HEK293 (cell line): ENCODE results near the gene MTMR11.

Experiments used
- CTCF ChIA-PET: fragments of 350-600 bp; formaldehyde crosslinking; extraction: SDS; loops from one replicate; lab custom pipeline; 2021; ENCODE audit warnings: antibody characterized with exemption; lab: Yijun Ruan, JAX
- POLR2A ChIA-PET: fragments of 300-600 bp; formaldehyde crosslinking; extraction: SDS; loops from one replicate; lab custom pipeline; 2020; ENCODE audit warnings: antibody characterized with exemption, inconsistent platforms; lab: Yijun Ruan, JAX
- H3K27ac ChIP-seq: fragments of 200-500 bp; sonication (Bioruptor generic); 2 replicates; pipeline ENCODE4 v1.5.1; 2014; ENCODE audit warnings: low read depth, low read length, control low read depth, inconsistent platforms; ENCODE audit errors: extremely low read depth
- H3K36me3 ChIP-seq, 2 experiments: fragments of 200-500 bp in 1 of 2; sonication (Bioruptor generic) in 1 of 2; 1 replicate in 1 of 2; 2 replicates in 1 of 2; pipeline ENCODE4 v1.5.1; 2014 to 2017; ENCODE audit warnings: inconsistent platforms in 2 of 2, low read length in 2 of 2; ENCODE audit not compliant: control insufficient read depth in 2 of 2, insufficient read depth in 1 of 2
- H3K4me1 ChIP-seq: fragments of 200-500 bp; sonication (Bioruptor generic); 2 replicates; pipeline ENCODE4 v1.5.1; 2014; ENCODE audit warnings: mild to moderate bottlenecking, low read length, inconsistent platforms; ENCODE audit not compliant: control insufficient read depth, insufficient read depth
- H3K4me3 ChIP-seq: 2 replicates; pipeline ENCODE4 v1.5.1; 2011; ENCODE audit warnings: low read depth, mild to moderate bottlenecking, control low read depth, low read length, moderate library complexity
- H3K9me3 ChIP-seq: fragments of 200-500 bp; sonication (Bioruptor generic); 2 replicates; pipeline ENCODE4 v1.5.1; 2014; ENCODE audit warnings: low read depth, low read length, inconsistent platforms; ENCODE audit not compliant: control insufficient read depth, insufficient read depth
- GLIS1 ChIP-seq: fragments of 450-650 bp; formaldehyde crosslinking; IDR thresholded peaks from 2 replicates; pipeline ENCODE4 v1.5.1; 2016; ENCODE audit warnings: missing biosample characterization, missing genetic modification characterization
- IKZF3 ChIP-seq: fragments of 450-650 bp; IDR thresholded peaks from 2 replicates; pipeline ENCODE4 v1.5.0; 2018; ENCODE audit warnings: missing biosample characterization, mild to moderate bottlenecking, missing genetic modification characterization, moderate library complexity
- KLF16 ChIP-seq: fragments of 450-650 bp; formaldehyde crosslinking; IDR thresholded peaks from 2 replicates; pipeline ENCODE4 v1.5.1; 2017; ENCODE audit warnings: missing biosample characterization, missing genetic modification characterization
- KLF17 ChIP-seq: fragments of 450-650 bp; formaldehyde crosslinking; IDR thresholded peaks from 2 replicates; pipeline ENCODE4 v1.5.1; 2016; ENCODE audit warnings: missing biosample characterization, missing genetic modification characterization
- SCRT2 ChIP-seq: fragments of 450-650 bp; formaldehyde crosslinking; IDR thresholded peaks from 2 replicates; pipeline ENCODE4 v1.5.1; 2016; ENCODE audit warnings: missing biosample characterization, missing genetic modification characterization
- ZBTB21 ChIP-seq: fragments of 450-650 bp; formaldehyde crosslinking; IDR thresholded peaks from 2 replicates; pipeline ENCODE4 v1.5.1; 2017; ENCODE audit warnings: missing biosample characterization, missing genetic modification characterization
- ZNF133 ChIP-seq: fragments of 450-650 bp; formaldehyde crosslinking; IDR thresholded peaks from 2 replicates; pipeline ENCODE4 v1.5.1; 2016; ENCODE audit warnings: missing biosample characterization, missing genetic modification characterization
- ZNF174 ChIP-seq: fragments of 450-650 bp; formaldehyde crosslinking; IDR thresholded peaks from 2 replicates; pipeline ENCODE4 v1.5.0; 2017; ENCODE audit warnings: missing biosample characterization, mild to moderate bottlenecking, missing genetic modification characterization
- ZNF274 ChIP-seq, 2 experiments: fragments of 200-500 bp in 1 of 2; fragments of 450-650 bp in 1 of 2; sonication (Bioruptor generic) in 1 of 2; formaldehyde crosslinking in 1 of 2; IDR thresholded peaks; 2 replicates each; pipeline versions ENCODE4 v1.5.1 to v1.6.1; 2014 to 2016; ENCODE audit warnings: borderline replicate concordance in 1 of 2, inconsistent platforms in 1 of 2, low read length in 1 of 2, missing biosample characterization in 1 of 2, missing genetic modification characterization in 1 of 2
- ZNF48 ChIP-seq: fragments of 450-650 bp; formaldehyde crosslinking; IDR thresholded peaks from 2 replicates; pipeline ENCODE4 v1.5.1; 2016; ENCODE audit warnings: missing biosample characterization, missing genetic modification characterization
- ZNF660 ChIP-seq: fragments of 450-650 bp; IDR thresholded peaks from 2 replicates; pipeline ENCODE4 v1.5.1; 2018; ENCODE audit warnings: missing biosample characterization, mild to moderate bottlenecking, missing genetic modification characterization
- ZNF777 ChIP-seq: fragments of 450-650 bp; formaldehyde crosslinking; IDR thresholded peaks from 2 replicates; pipeline ENCODE4 v1.5.1; 2017; ENCODE audit warnings: missing biosample characterization, missing genetic modification characterization, borderline replicate concordance
- TF ChIP-seq, protein P1 (sequence below): fragments of 450-650 bp; formaldehyde crosslinking; IDR thresholded peaks from 2 replicates; pipeline ENCODE4 v1.5.1; 2016; ENCODE audit warnings: missing biosample characterization, missing genetic modification characterization
- TF ChIP-seq, protein P2 (sequence below): fragments of 450-650 bp; formaldehyde crosslinking; IDR thresholded peaks from 2 replicates; pipeline ENCODE4 v1.5.1; 2016; ENCODE audit warnings: missing biosample characterization, missing genetic modification characterization
- TF ChIP-seq, protein P3 (sequence below): fragments of 450-650 bp; formaldehyde crosslinking; IDR thresholded peaks from 2 replicates; pipeline ENCODE4 v1.5.1; 2016; ENCODE audit warnings: missing biosample characterization, missing genetic modification characterization
- TF ChIP-seq, protein P4 (sequence below): fragments of 450-650 bp; formaldehyde crosslinking; IDR thresholded peaks from 2 replicates; pipeline ENCODE4 v1.5.1; 2016; ENCODE audit warnings: missing biosample characterization, missing genetic modification characterization, borderline replicate concordance

Gene MTMR11

GRCh38 chr1:149965440-149965839, 28.8 kb upstream of the MTMR11 start (continued):
- TF ChIP-seq IKZF3 (no peak), GLIS1 (no peak), ZNF174 (no peak), ZNF48 (tag by site-specific recombination) (no peak), ZNF660 (tag by site-specific recombination) (no peak)

DNA sequence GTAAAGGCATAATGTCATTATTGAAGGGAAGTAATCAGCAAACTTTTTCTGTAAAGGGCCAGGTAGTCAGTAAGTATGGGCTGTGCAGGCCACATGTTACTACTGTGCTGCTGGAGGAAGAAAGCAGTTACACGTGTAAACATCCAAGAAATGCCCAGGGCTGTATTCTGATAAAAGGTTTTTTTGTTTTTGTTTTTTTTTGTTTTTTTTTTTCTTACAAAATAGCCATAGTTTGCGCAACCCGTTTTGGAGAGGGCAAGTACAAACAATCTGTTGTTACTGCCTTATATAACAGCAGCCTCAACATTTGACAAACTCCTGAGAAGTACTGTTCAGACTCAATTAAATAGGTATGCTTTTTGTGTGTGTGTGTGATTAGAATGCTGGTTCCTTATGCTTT, 26.7 kb upstream of the MTMR11 start:
- Histone ChIP-seq H3K4me3 (no peak overlapping the region), H3K27ac (no peak overlapping the region), H3K36me3 (peaks cover 40 to 90% of the 10 kb centered on the region in 2 experiments), H3K9me3 (no peaks in the 10 kb centered on the region), H3K4me1 (no peaks in the 10 kb centered on the region)
- ChIA-PET CTCF (interaction anchor here (0.5 to 3.0 kb wide), 9 partner anchors 12 to 206 kb away, joined by 3 to 34 read pairs (median 4); no protein-coding TSS in a partner anchor), POLR2A (no interaction called here)
- TF ChIP-seq, protein P1, sequence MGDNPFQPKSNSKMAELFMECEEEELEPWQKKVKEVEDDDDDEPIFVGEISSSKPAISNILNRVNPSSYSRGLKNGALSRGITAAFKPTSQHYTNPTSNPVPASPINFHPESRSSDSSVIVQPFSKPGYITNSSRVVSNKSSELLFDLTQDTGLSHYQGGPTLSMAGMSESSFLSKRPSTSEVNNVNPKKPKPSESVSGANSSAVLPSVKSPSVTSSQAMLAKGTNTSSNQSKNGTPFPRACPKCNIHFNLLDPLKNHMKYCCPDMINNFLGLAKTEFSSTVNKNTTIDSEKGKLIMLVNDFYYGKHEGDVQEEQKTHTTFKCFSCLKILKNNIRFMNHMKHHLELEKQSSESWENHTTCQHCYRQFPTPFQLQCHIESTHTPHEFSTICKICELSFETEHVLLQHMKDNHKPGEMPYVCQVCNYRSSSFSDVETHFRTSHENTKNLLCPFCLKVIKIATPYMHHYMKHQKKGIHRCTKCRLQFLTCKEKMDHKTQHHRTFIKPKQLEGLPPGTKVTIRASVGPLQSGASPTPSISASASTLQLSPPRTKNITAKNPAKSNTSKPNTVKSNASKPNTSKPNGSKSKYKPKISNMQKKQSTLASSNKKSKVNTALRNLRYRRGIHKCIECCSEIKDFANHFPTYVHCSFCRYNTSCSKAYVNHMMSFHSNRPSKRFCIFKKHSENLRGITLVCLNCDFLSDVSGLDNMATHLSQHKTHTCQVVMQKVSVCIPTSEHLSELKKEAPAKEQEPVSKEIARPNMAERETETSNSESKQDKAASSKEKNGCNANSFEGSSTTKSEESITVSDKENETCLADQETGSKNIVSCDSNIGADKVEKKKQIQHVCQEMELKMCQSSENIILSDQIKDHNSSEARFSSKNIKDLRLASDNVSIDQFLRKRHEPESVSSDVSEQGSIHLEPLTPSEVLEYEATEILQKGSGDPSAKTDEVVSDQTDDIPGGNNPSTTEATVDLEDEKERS (tag by site-specific recombination) = no peak
- TF ChIP-seq, protein P2, sequence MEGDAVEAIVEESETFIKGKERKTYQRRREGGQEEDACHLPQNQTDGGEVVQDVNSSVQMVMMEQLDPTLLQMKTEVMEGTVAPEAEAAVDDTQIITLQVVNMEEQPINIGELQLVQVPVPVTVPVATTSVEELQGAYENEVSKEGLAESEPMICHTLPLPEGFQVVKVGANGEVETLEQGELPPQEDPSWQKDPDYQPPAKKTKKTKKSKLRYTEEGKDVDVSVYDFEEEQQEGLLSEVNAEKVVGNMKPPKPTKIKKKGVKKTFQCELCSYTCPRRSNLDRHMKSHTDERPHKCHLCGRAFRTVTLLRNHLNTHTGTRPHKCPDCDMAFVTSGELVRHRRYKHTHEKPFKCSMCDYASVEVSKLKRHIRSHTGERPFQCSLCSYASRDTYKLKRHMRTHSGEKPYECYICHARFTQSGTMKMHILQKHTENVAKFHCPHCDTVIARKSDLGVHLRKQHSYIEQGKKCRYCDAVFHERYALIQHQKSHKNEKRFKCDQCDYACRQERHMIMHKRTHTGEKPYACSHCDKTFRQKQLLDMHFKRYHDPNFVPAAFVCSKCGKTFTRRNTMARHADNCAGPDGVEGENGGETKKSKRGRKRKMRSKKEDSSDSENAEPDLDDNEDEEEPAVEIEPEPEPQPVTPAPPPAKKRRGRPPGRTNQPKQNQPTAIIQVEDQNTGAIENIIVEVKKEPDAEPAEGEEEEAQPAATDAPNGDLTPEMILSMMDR (tag by site-specific recombination) = no peak
- no peak for TF ChIP-seq SCRT2 (tag by site-specific recombination)

DNA sequence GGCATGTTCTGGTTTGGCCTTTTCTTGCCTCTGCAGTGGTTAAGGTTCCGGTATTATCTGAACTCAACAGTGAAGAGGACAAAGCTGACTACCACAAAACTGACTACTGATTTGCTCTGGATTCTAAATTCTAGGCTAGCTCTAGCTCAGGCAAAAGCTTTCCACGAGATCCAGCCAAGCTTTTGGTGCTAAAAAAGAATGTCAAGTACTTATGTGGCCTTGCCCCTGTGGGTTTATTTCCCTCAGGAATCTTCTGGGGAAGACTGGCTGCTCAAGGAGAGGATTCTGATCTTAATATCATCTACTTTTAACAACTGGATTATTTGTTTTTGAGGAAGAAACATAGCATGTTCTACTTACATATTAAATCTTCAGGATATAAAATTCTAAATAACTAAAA, 26.1 kb upstream of the MTMR11 start:
- Histone ChIP-seq H3K4me3 (no peak overlapping the region), H3K4me1 (no peaks in the 10 kb centered on the region), H3K36me3 (peaks cover 46 to 91% of the 10 kb centered on the region in 2 experiments), H3K9me3 (no peaks in the 10 kb centered on the region), H3K27ac (no peak overlapping the region)
- CTCF ChIA-PET = interaction anchor here (0.6 to 3.0 kb wide), 36 partner anchors 10 to 225 kb away, joined by 3 to 34 read pairs (median 5); partner anchors contain the start of gene OTUD7B
- TF ChIP-seq ZNF777 (tag by site-specific recombination) = no peak
- no peak for TF ChIP-seq ZNF274 (IDR thresholded peaks at IDR 0.05; ENCODE audit: low read length)
- TF ChIP-seq ZNF274 (tag by site-specific recombination; IDR thresholded peaks at IDR 0.05; ENCODE audit: borderline replicate concordance) = no peak
- TF ChIP-seq, protein P3, sequence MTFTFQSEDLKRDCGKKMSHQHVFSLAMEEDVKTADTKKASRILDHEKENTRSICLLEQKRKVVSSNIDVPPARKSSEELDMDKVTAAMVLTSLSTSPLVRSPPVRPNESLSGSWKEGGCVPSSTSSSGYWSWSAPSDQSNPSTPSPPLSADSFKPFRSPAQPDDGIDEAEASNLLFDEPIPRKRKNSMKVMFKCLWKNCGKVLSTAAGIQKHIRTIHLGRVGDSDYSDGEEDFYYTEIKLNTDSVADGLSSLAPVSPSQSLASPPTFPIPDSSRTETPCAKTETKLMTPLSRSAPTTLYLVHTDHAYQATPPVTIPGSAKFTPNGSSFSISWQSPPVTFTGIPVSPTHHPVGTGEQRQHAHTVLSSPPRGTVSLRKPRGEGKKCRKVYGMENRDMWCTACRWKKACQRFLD (tag by site-specific recombination) = no peak
- TF ChIP-seq ZBTB21 (tag by site-specific recombination) = no peak
- no peak for TF ChIP-seq KLF17 (tag by site-specific recombination)
- TF ChIP-seq, protein P4, sequence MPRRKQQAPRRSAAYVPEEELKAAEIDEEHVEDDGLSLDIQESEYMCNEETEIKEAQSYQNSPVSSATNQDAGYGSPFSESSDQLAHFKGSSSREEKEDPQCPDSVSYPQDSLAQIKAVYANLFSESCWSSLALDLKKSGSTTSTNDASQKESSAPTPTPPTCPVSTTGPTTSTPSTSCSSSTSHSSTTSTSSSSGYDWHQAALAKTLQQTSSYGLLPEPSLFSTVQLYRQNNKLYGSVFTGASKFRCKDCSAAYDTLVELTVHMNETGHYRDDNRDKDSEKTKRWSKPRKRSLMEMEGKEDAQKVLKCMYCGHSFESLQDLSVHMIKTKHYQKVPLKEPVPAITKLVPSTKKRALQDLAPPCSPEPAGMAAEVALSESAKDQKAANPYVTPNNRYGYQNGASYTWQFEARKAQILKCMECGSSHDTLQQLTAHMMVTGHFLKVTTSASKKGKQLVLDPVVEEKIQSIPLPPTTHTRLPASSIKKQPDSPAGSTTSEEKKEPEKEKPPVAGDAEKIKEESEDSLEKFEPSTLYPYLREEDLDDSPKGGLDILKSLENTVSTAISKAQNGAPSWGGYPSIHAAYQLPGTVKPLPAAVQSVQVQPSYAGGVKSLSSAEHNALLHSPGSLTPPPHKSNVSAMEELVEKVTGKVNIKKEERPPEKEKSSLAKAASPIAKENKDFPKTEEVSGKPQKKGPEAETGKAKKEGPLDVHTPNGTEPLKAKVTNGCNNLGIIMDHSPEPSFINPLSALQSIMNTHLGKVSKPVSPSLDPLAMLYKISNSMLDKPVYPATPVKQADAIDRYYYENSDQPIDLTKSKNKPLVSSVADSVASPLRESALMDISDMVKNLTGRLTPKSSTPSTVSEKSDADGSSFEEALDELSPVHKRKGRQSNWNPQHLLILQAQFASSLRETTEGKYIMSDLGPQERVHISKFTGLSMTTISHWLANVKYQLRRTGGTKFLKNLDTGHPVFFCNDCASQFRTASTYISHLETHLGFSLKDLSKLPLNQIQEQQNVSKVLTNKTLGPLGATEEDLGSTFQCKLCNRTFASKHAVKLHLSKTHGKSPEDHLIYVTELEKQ (tag by site-specific recombination) = no peak
- TF ChIP-seq ZNF133 (tag by site-specific recombination) = no peak
- TF ChIP-seq KLF16 (tag by site-specific recombination) = no peak
- POLR2A ChIA-PET = no interaction called here
